HG03139 (cell line): ENCODE results near the gene LRP8.

Experiments
- ATAC-seq: cut with Tn5 transposase; IDR thresholded peaks from one replicate; pipeline ENCODE4 v1.9.1; 2021; ENCODE audit not compliant: unreplicated experiment

Gene LRP8

GRCh38 chr1:53359934-53360276 is 32.0 kb upstream of the LRP8 start:
- ATAC-seq: no peak

- no peak for ATAC-seq
Observed at GRCh38 chr1:53359225-53359933, 31.5 kb upstream of the LRP8 start.

- no peak for ATAC-seq
Observed at GRCh38 chr1:53356637-53357036, 28.8 kb upstream of the LRP8 start.

- ATAC-seq: no peak
Observed at GRCh38 chr1:53354119-53354518, 26.2 kb upstream of the LRP8 start.

- ATAC-seq: no peak
Observed at GRCh38 chr1:53352561-53352960, 24.7 kb upstream of the LRP8 start.

GRCh38 chr1:53350853-53351767 is 23.2 kb upstream of the LRP8 start:
- no peak for ATAC-seq

- no peak for ATAC-seq
Observed at GRCh38 chr1:53349968-53350852, 22.3 kb upstream of the LRP8 start.

- ATAC-seq: no peak
Observed at GRCh38 chr1:53349369-53349835, 21.5 kb upstream of the LRP8 start.

GRCh38 chr1:53348486-53349368 is 20.9 kb upstream of the LRP8 start:
- ATAC-seq: no peak

GRCh38 chr1:53346814-53347176 is 18.9 kb upstream of the LRP8 start:
- no peak for ATAC-seq

- no peak for ATAC-seq
Observed at GRCh38 chr1:53345996-53346813, 18.3 kb upstream of the LRP8 start.

GRCh38 chr1:53344921-53345838 is 17.3 kb upstream of the LRP8 start:
- peak; percentile 81 for ATAC-seq

GRCh38 chr1:53343831-53344668 is 16.2 kb upstream of the LRP8 start:
- no peak for ATAC-seq

- no peak for ATAC-seq
Observed at GRCh38 chr1:53342735-53343470, 15.0 kb upstream of the LRP8 start.

- ATAC-seq: no peak
Observed at GRCh38 chr1:53341961-53342707, 14.3 kb upstream of the LRP8 start.

- no peak for ATAC-seq
Observed at GRCh38 chr1:53341521-53341895, 13.6 kb upstream of the LRP8 start.
